ENCODE measurements around the gene EXOC1L. TPM values are rescaled to one million over a fixed set of nuclear protein-coding genes. Genes with fewer than 3 reads are reported as not detected.

EXOC1L gene
- total and polyA plus RNA-seq, 2 of the 13 experiments (the other 11 are each of a cell fraction or from before 2014, with no cell fraction given), result not detected

- no peak overlapping the region for H3K4me3 ChIP-seq (replicated peaks in 1 of 3; ENCODE audit: insufficient read depth in 1 of 3, low read depth in 2 of 3, low read length in 3 of 3)
- H3K4me1 ChIP-seq (ENCODE audit: insufficient read depth, low read length), result no peaks in the 10 kb centered on the region
- DNase-seq (ENCODE audit: low spot score) (no peak), FAIRE-seq (no peak), ATAC-seq (no peak)
- H3K36me3 ChIP-seq (replicated peaks in 1 of 2; ENCODE audit: control insufficient read depth in 1 of 2, insufficient read depth in 2 of 2, low read length in 2 of 2), result no peaks in the 10 kb centered on the region
- peaks cover 6% of the 10 kb centered on the region; the same call in 1 of the 2 replicates for H3K9me3 ChIP-seq (ENCODE audit: low read length)
- no peaks in the 10 kb centered on the region for H4K20me1 ChIP-seq (ENCODE audit: insufficient read depth, low read length)
- POLR2A ChIA-PET, result no interaction called here
- no peaks in the 10 kb centered on the region for H3K27me3 ChIP-seq (ENCODE audit: control insufficient read depth in 1 of 2, insufficient read depth in 2 of 2, low read length in 2 of 2)
- no peaks in the 10 kb centered on the region for H3K79me2 ChIP-seq (ENCODE audit: insufficient read depth, low read length)
- BruUV-seq (replicated peaks), result no TSS peak
- TF ChIP-seq AFF4 (CRISPR knock-in tag; IDR thresholded peaks at IDR 0.05), result no peak
- no peak for TF ChIP-seq ISL2 (CRISPR knock-in tag; IDR thresholded peaks at IDR 0.05)
- no peak for TF ChIP-seq SNAPC4 (CRISPR knock-in tag; IDR thresholded peaks at IDR 0.05)
- no peak for TF ChIP-seq PATZ1 (CRISPR knock-in tag; IDR thresholded peaks at IDR 0.05)
- no peak for TF ChIP-seq ZNF883 (CRISPR knock-in tag; IDR thresholded peaks at IDR 0.05; ENCODE audit: not compliant biosample characterization)
- TF ChIP-seq ZFP82 (CRISPR knock-in tag; IDR thresholded peaks at IDR 0.05; ENCODE audit: borderline replicate concordance), result no peak
- TF ChIP-seq ZNF782 (CRISPR knock-in tag; IDR thresholded peaks at IDR 0.05; ENCODE audit: borderline replicate concordance), result no peak
- H2AFZ ChIP-seq (ENCODE audit: low read length), result no peak overlapping the region
- no peak overlapping the region for H3K4me2 ChIP-seq (ENCODE audit: low read depth, low read length)
- no peak overlapping the region for H3K9ac ChIP-seq (ENCODE audit: insufficient read depth, low read depth, low read length)
- intact Hi-C loops (cut with micrococcal nuclease; ENCODE audit: unreplicated experiment) (no loop called here), in situ Hi-C loops (cut with HindIII; ENCODE audit: extremely low pct_ligation_motif_present, low pct_unique_long_range_greater_than_20kb) (no loop called here)
- H3K27ac ChIP-seq (ENCODE audit: extremely low read length, insufficient read depth, low read length), result no peak overlapping the region
- WGBS (ENCODE audit: low lambda C conversion rate), result 0% methylated on average over 1 of the region's 1 CpG
- CTCF ChIA-PET (ENCODE audit: low intra/inter-chr PET ratio, low total read pairs), result no interaction called here
Measured at GRCh38 chr4:55837903-55838302, 18.3 kb downstream of the EXOC1L start.

All from HepG2 (cell line).